Psoas muscle (tissue), 8 donors: ENCODE results near the gene MTSS2. TPM values are rescaled to one million over a fixed set of nuclear protein-coding genes. Genes with fewer than 3 reads are reported as not detected.
A peak's percentile ranks its signal among the peaks of the same experiment; 100 is the strongest.

Source experiments
- ATAC-seq, 4 donors: fragments of 200-7000 bp; cut with Tn5 transposase; one replicate each; pipeline ENCODE4 v1.9.1; 2020; ENCODE audit warnings: moderate library complexity in 3 of 4, mild to moderate bottlenecking in 2 of 4
- DNase-seq, 2 donors: peaks; one replicate each; pipeline ENCODE4 v3.0.0-alpha.2; 2020
- H3K27ac ChIP-seq: fragments of 200-600 bp; one replicate; pipeline ENCODE4 v1.8.0; 2022
- H3K27me3 ChIP-seq, 3 donors: fragments of 200-600 bp in 1 of 3; one replicate each; pipeline versions ENCODE4 v1.6.1 to v1.8.0; 2013 to 2022; ENCODE audit warnings: low read length in 2 of 3, mild to moderate bottlenecking in 2 of 3, moderate library complexity in 1 of 3; ENCODE audit not compliant: insufficient read depth in 3 of 3
- H3K36me3 ChIP-seq, 2 donors: fragments of 200-600 bp in 1 of 2; one replicate each; pipeline versions ENCODE4 v1.6.1 to v1.8.0; 2013 to 2022; ENCODE audit warnings: low read depth in 1 of 2, mild to moderate bottlenecking in 1 of 2, moderate library complexity in 1 of 2; ENCODE audit not compliant: insufficient read depth in 1 of 2
- H3K4me1 ChIP-seq: fragments of 200-600 bp; one replicate; pipeline ENCODE4 v1.8.0; 2022
- H3K4me3 ChIP-seq: fragments of 200-600 bp; one replicate; pipeline ENCODE4 v1.8.0; 2022; ENCODE audit warnings: mild to moderate bottlenecking
- H3K9me3 ChIP-seq: fragments of 200-600 bp; one replicate; pipeline ENCODE4 v1.8.0; 2022
- CTCF ChIP-seq: fragments of 200-600 bp; IDR thresholded peaks from one replicate; pipeline ENCODE4 v1.8.0; 2022; ENCODE audit warnings: antibody characterized with exemption
- WGBS, 3 donors: extraction: QIAGEN DNeasy Blood & Tissue Kit; methylation state at CpG; one replicate each; pipeline versions ENCODE4 v1.1.6 to v1.1.7; 2013; 5-methylcytosine and 5-hydroxymethylcytosine counted together
- intact Hi-C, 2 donors: fragments of 100-400 bp; cut with DNase I; formaldehyde crosslinking; loops; one replicate each; pipeline versions ENCODE4 v1.11.0 to v1.14.2; 2022
- long read RNA-seq, 2 donors: library from polyadenylated mRNA; unstranded; transcript quantifications; one replicate each; pipeline ENCODE4 v2.0.0, GENCODE V29; 2021
- polyA plus RNA-seq, 3 donors: library from polyadenylated mRNA; stranded (reverse); fragments of 200-250 nt; gene quantifications; one replicate each; pipeline ENCODE4 v1.2.3, GENCODE V29; 2013
- total RNA-seq, 4 donors: library from RNA; stranded (reverse); fragmentation: NEBNext Ultra II Directional in 2 of 4; extraction: Animal tissue kit (Norgen Biotek cat#: 25700) in 2 of 4; gene quantifications; one replicate each; pipeline versions ENCODE4 v1.2.1 to v1.2.4, GENCODE V29; 2021 to 2023
- donor health status: healthy with polysubstance abuse.
- donor health status: DM: no; HTN: no; CAD: no; lungs with moderate emphysema.
- donor health status: Bipolar disorder and iron deficiency.
- donor health status: healthy.
- donor health status: DM: yes; HTN: yes; CAD: no.
- donor health status: DM: no; HTN: no; CAD: no.
- donor health status: DM: no; HTN: no; CAD: no.
- donor health status: DM: yes; HTN: yes; CAD: no.

MTSS2 gene, protein sequence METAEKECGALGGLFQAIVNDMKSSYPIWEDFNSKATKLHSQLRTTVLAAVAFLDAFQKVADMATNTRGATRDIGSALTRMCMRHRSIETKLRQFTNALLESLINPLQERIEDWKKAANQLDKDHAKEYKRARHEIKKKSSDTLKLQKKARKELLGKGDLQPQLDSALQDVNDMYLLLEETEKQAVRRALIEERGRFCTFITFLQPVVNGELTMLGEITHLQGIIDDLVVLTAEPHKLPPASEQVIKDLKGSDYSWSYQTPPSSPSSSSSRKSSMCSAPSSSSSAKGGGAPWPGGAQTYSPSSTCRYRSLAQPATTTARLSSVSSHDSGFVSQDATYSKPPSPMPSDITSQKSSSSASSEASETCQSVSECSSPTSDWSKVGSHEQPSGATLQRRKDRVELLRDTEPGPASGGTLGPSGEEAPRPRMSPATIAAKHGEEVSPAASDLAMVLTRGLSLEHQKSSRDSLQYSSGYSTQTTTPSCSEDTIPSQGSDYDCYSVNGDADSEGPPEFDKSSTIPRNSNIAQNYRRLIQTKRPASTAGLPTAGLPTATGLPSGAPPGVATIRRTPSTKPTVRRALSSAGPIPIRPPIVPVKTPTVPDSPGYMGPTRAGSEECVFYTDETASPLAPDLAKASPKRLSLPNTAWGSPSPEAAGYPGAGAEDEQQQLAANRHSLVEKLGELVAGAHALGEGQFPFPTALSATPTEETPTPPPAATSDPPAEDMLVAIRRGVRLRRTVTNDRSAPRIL
- total RNA-seq (100 to 1,000 TPM; 104 to 166 (median 110) TPM), polyA plus RNA-seq (100 to 1,000 TPM in 1 of 3 donors, 10 to 100 TPM in 2; 50.0 to 120 (median 94.3) TPM)
- long read RNA-seq, donor 1, partial matches to known transcripts = 0 of 1 reads
- long read RNA-seq, donor 1, other reads (novel, unspliced or antisense) = 1 of 1 reads
- long read RNA-seq, donor 2, partial matches to known transcripts = 7 of 26 reads
- long read RNA-seq, donor 2, other reads (novel, unspliced or antisense) = 19 of 26 reads

DNA sequence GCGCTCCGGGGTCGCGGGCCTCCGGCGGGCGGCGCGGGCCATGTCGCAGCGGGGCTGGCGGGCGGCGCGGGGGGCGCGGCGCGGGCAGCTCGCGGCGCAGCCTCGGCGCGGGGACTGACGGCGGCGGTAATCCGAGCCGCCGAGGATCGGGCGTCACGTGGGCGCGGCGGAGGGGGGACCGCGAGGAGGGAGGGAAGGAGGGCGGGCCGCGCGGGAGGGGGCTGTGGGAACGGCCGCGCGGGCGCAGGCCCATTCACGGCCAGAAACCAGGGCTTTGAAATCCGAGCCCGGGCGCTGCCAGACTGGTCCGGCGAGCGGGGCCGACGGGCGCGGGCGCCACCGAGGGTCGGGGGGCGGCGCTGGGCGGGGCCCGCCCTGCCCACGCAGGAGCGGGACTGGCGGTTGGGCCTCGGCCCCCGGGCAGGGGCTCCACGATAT, at the start of gene MTSS2:
MTSS2 (minus strand) TSS at position 116 of the 438 bp plus-strand sequence. CDS start 262 bp downstream, outside the sequence.
- 1 to 2% (median 1%) methylated on average over 26 to 72 of the region's 72 CpGs for WGBS, 3 donors
- intact Hi-C loops = no loop called here
- Histone ChIP-seq H3K27ac (peak within 1 kb of the TSS; percentile 86), H3K27me3 (no peaks in the 10 kb centered on the region), H3K36me3 (peaks cover 0 to 12% of the 10 kb centered on the region in 2 donors), H3K4me3 (peak within 1 kb of the TSS; percentile 91), H3K9me3 (no peaks in the 10 kb centered on the region), H3K4me1 (peaks cover 83% of the 10 kb centered on the region)
- ATAC-seq (peak; percentile 69 to 72 (median 72)), DNase-seq (peak; percentile 89 to 94)
- no peak for TF ChIP-seq CTCF

GRCh38 chr16:70735141-70735979, 49.5 kb upstream of the MTSS2 start:
- DNase-seq (peak; percentile 71 to 77), ATAC-seq (peak; percentile 18 to 31 (median 20))
- TF ChIP-seq CTCF = no peak
- intact Hi-C loops = loop anchor here (5.0 kb wide), 2 partner anchors 33 to 38 kb away; no protein-coding TSS in a partner anchor
- Histone ChIP-seq H3K36me3 (no peaks in the 10 kb centered on the region), H3K27me3 (no peaks in the 10 kb centered on the region), H3K9me3 (no peaks in the 10 kb centered on the region), H3K4me1 (peaks cover 67% of the 10 kb centered on the region), H3K27ac (peak overlapping the region; percentile 98), H3K4me3 (no peak overlapping the region)
- 33 to 43% (median 34%) methylated on average over 13 of the region's 13 CpGs for WGBS, 3 donors

- DNase-seq (no peak), ATAC-seq (no peak)
- 42 to 58% (median 53%) methylated on average over 4 of the region's 4 CpGs for WGBS, 3 donors
- Histone ChIP-seq H3K4me3 (no peak overlapping the region), H3K27me3 (no peaks in the 10 kb centered on the region), H3K27ac (peak overlapping the region; percentile 98), H3K4me1 (peaks cover 73% of the 10 kb centered on the region), H3K36me3 (no peaks in the 10 kb centered on the region), H3K9me3 (no peaks in the 10 kb centered on the region)
- TF ChIP-seq CTCF = no peak
- intact Hi-C loops = loop anchor here (5.0 kb wide), 2 partner anchors 32 to 37 kb away; no protein-coding TSS in a partner anchor
These were observed 48.8 kb upstream of the MTSS2 start for GRCh38 chr16:70734522-70735095.

DNA sequence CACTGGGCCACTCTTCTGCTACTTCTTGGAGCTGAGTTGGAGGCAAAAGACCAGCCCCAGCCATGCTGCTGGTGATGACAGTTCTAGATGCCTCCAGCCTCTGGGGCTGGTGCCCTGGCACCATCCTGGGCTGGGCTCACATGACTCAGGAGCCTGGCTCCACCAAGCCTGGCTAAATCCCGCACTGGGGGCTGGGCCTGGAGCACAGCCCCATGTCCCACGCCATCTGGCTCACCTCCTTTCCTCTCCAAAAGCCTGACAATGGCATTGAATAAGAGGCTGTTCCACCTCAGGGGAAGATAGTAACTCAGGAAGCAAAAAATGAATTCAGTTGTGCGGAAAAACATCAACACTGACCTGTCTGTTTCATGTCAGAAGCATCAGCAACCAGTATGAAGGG, 45.1 kb upstream of the MTSS2 start:
- H3K9me3 ChIP-seq = no peaks in the 10 kb centered on the region
- no peak overlapping the region for H3K4me3 ChIP-seq
- no peak for TF ChIP-seq CTCF
- DNase-seq (peak; percentile 67 to 84), ATAC-seq (peak; percentile 84 to 89 (median 86))
- no peaks in the 10 kb centered on the region for H3K27me3 ChIP-seq
- intact Hi-C loops = no loop called here
- H3K36me3 ChIP-seq = no peaks in the 10 kb centered on the region
- H3K27ac ChIP-seq = peak overlapping the region; percentile 79
- WGBS, 3 donors = 40 to 58% (median 47%) methylated on average over 3 of the region's 3 CpGs
- peaks cover 58% of the 10 kb centered on the region for H3K4me1 ChIP-seq
